WTC11 (cell line): ENCODE data around the gene MAEA.

Experiments used
- ETV6 ChIP-seq: sonication (generic); formaldehyde crosslinking; IDR thresholded peaks from 2 replicates; pipeline ENCODE4 v1.8.1; 2022; ENCODE audit warnings: mild to moderate bottlenecking, missing genetic modification reagents
- MYBL2 ChIP-seq: sonication (generic); formaldehyde crosslinking; IDR thresholded peaks from 2 replicates; pipeline ENCODE4 v1.8.1; 2023; ENCODE audit warnings: mild to moderate bottlenecking, moderate library complexity, missing genetic modification reagents
- NFYB ChIP-seq: sonication (generic); formaldehyde crosslinking; conservative IDR thresholded peaks from 2 replicates; pipeline ENCODE4 v1.8.0; 2022; ENCODE audit warnings: low read depth, missing genetic modification reagents
- ZNF317 ChIP-seq: sonication (generic); formaldehyde crosslinking; IDR thresholded peaks from 2 replicates; pipeline ENCODE4 v1.8.1; 2023; ENCODE audit warnings: low read depth, mild to moderate bottlenecking, moderate library complexity, missing genetic modification reagents, borderline replicate concordance
- TF ChIP-seq, protein P1 (sequence below): fragments of 200-600 bp; IDR thresholded peaks from 2 replicates; pipeline ENCODE4 v1.8.0; 2022; ENCODE audit warnings: antibody characterized with exemption

DNA sequence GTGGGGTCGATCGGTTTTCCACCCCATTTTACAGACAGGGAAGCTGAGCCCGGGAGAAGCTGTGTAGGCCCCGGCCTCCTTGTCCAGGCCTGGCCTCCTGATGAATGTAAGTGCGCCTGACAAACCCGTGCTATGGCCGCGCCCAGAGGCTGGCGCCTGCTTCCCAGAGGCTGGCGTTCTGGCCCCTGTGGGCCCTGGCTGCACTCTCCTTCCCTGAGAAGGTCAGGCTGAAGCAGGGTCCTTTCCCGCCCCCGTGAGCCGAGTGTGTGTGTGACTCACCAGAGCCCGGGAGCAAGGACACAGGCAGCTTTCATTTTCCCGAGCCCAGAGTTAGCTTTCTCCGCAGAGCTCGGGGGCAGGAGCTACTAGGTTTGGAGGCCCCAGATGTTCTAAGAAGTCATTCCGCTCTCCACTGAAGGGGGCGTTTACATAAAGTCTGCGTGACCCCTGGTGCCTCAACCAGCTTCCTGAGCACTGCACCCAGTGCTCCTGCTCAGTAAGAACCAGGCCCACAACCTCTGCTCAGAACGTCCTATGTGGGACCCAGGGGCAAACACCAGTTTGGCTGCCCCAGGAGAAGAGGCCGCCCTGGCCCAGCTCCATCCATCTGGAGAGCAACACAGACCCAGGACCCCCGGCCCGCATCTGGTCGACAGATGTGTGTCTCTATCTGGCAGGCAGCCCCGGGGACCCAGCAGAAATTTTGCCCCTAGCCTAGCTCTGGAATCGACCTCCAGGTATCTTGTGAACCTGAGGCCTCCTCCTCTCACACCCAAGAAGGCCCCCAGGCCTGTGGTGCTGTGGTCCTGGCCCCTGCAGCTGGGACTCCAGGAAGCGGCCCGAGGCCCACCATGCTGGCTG, 71.0 kb downstream of the MAEA start:
- no peak for TF ChIP-seq NFYB (CRISPR knock-in tag)
- TF ChIP-seq, protein P1, sequence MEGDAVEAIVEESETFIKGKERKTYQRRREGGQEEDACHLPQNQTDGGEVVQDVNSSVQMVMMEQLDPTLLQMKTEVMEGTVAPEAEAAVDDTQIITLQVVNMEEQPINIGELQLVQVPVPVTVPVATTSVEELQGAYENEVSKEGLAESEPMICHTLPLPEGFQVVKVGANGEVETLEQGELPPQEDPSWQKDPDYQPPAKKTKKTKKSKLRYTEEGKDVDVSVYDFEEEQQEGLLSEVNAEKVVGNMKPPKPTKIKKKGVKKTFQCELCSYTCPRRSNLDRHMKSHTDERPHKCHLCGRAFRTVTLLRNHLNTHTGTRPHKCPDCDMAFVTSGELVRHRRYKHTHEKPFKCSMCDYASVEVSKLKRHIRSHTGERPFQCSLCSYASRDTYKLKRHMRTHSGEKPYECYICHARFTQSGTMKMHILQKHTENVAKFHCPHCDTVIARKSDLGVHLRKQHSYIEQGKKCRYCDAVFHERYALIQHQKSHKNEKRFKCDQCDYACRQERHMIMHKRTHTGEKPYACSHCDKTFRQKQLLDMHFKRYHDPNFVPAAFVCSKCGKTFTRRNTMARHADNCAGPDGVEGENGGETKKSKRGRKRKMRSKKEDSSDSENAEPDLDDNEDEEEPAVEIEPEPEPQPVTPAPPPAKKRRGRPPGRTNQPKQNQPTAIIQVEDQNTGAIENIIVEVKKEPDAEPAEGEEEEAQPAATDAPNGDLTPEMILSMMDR = no peak
- no peak for TF ChIP-seq ETV6 (CRISPR knock-in tag)
- no peak for TF ChIP-seq MYBL2 (CRISPR knock-in tag)
- no peak for TF ChIP-seq ZNF317 (CRISPR knock-in tag)
